Fibroblast of skin of scalp (primary cell): ENCODE results near the gene ZNF148.

ENCODE experiments used
- DNase-seq: peaks from one replicate; pipeline ENCODE4 v3.0.0-alpha.2; 2013

ZNF148 gene

DNA sequence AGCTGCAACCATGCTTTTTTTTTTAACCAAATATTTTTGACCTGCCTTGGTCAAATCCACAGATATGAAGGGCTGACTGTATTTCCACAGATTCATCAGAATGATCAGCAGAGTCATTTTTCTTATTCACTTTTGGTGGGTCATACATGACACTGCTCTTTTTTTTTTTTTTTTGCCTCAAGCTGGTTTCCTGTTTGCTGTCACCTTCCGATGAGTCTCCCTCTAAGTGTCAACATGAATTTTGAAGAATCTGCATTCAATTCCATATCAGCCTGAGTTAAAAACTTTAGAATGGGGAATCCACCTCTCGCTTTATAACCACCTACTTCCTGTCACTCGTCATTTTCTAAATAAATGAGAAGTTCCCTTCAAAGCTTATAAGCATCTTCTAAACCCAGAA, 160.4 kb downstream of the ZNF148 start:
- peak; percentile 34 for DNase-seq

DNA sequence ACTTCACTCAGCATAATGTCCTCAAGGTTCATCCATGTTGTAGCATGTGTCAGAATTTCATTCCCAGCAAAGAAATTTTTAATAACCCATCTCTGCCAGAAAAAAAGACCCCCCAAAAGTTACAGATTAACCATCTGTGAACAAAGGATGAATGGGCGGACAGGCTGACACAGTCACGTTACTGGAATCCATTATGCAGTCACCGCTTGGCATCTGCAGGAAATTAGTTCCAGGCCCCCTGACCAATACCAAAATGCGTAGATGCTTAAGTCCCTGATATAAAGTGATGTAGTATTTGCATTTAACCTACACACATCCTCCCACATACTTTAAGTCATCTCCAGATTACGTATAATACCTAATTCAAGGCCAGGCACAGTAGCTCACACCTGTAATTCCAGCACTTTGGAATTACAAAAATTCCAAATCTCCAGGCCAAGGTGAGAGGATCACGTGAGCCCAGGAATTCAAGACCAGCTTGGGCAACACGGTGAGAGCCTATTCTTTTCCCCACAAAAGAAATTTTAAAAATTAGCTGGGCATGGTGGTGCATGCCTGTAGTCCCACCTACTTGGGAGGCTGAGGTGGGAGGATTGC, 161.1 kb downstream of the ZNF148 start:
- DNase-seq: peak; percentile 87

DNA sequence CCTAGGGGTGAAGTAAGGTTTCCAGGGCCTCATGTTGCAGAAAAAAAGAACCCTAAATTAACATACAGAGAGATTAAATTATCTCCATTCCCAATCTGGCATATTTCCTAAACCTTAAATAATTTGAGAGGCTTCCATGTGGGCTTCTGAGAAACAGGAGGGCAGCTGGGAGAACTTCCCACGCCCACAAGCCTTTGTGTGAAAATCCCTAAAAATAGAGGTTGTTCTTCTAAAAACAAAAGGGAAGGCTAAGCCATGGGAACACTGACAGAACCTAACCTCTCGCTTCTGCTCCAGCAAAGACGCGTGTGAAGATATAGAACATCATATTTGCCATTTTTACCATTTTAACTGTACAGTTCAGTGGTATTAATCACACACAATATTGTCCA, 161.8 kb downstream of the ZNF148 start:
- peak; percentile 45 for DNase-seq

DNA sequence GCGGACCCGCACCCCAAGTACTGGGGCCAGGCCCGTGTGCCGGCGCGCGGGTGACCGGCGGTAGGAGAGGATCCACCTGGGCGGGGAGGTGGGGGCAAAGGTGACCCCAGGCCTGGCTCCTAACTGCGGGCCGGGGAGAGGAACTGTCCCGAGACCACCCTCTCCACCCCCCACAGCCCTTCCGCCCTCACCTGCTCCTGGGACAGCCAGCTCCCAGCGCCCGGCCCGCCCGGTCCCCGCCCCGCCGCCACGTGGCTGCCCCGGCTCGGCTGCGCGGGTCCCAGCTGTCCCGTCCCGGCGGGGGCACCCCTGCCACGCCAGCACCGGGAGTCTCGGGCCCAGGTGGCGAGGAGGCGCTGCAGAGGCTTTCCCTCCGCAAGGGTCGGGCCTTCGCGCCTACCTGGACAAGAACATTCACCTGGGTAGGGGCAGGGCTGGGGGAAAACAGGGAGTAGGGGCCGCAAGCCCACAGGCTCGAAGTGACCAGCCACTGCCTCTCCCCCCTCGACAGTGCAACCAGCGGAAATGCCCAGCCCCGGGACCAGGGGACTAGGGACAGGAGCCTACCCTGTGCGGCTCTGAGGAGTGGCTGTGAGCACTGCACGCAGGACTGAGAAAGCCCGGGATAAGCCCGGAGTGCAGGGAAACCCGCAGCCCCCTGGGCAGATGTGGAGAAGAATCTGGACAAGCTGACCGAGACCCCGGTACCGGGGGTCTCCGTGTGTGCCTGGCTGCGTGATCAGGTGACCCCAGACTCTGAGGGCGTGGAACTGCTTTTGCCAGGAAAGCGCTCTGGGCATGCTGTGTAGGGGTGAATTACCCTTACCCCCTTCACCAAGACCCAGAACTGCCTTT, 162.4 kb downstream of the ZNF148 start, which contains the start of gene SLC12A8:
TSS of gene SLC12A8 (minus strand) at position 240 of the 855 bp plus-strand sequence. CDS start 1,399 bp downstream, outside the sequence.
- DNase-seq: no peak

DNA sequence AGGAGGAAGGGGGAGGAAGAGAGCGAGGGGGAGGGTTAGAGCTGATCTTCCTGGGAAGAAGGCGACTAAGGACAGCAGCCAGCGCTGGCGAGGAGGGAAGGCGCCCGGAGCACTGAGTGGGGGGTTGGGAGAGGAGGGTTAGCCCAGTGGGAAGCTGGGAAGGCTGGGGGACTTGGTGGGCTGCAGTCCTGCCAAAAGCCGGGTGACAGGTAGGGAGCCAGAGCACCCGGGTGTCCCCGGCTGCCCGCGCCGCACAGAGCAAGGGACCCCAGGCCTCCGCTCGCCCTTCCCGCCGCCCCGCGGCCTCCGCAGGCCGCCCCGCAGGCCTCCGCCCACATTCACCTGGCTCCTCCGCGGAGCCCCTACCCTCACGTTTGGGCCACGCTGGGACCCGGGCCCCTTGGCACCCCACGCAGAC, 163.0 kb downstream of the ZNF148 start:
- DNase-seq: no peak

DNA sequence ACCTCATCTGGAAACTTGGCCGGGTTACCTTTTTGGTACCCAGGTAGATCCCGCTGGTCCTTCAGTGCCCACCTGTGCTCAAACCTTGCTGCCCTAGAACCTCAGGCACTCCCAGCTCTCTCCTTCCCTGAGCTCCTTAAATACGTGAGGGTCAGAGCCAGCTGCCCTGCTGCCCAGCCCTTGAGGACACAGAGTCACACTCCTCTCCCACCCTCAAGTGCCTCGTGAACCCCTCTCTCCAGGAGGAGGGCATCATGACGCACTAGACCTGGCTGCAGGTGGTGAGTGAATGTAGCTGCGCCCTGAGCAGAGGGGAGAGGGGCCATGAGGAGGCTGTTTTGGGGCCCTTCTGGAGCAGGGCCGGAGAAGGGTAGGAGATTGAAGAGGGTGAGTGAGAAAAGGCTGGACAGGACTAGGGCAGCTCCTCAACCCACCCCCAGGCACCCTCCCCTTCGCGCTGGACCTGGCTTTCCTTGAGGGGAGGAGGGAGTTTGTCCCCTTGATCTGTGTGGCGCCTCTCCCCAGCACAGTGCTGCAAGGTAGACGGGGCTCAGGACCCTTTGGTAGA, 163.5 kb downstream of the ZNF148 start:
- DNase-seq: no peak

DNA sequence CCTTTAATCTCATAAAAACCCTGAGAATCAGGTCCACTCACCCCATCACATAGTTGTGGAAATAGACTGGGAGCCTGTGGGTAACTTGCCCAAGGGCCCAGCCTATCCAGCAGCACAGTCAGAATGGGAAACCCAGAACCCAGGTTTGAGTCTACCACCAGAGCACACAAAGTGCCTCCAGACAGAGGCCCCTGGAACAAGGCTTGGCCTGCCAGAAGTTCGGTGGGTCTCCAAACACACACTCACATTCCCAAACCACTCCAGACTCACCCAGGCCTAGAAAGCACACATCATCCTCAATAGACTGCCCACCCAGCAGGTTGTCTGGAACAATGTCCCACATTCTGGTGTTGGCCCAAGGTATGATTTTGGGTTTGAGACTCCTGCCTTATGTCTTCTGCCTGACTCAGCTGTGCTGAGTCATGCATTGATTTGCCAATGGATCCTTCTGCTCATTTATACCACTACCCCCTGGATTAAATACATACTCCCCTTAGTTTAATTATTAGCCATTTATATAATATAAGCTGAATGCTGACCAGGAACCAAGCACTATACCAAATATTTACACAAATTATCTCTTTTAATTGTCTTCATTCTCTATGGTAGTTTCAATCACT, 167.1 kb downstream of the ZNF148 start:
- DNase-seq: no peak

DNA sequence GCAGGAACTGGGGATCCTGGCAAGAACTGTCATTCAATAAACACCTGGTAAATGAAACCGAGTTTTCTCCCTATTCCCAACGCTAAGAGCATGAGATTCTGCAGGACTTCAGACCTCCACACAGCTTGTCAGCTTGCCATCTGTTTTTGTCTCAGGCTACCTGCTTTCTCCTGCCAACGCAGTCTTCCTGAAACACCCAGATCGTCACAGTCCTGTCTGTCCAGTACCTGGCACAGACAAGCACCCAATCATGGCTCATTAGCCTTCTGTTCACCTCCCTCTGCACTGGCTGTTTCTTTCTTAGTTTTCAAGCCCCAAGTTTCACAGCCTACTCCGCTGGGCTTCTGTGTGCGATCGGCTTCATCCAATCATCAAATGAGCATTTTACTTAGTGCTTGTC, 167.6 kb downstream of the ZNF148 start:
- no peak for DNase-seq

DNA sequence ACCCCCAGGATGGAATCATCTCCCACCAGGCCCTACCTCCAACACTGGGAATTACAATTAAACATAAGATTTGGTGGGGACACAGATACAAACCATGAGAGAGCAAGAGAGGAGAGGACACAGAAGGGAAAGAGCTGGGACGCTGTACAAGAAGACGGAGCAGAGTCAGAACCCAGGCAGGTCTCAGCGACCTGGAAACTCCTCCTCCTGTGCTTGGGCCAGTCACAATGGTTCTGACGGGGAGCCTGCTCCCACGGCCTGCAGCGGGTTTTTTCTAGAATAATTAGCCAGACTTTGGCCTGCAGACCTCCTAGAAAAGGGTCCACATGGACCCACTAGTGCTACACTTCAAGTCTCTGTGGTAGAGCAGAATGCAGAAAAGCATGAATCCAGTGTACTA, 168.2 kb downstream of the ZNF148 start:
- no peak for DNase-seq

DNA sequence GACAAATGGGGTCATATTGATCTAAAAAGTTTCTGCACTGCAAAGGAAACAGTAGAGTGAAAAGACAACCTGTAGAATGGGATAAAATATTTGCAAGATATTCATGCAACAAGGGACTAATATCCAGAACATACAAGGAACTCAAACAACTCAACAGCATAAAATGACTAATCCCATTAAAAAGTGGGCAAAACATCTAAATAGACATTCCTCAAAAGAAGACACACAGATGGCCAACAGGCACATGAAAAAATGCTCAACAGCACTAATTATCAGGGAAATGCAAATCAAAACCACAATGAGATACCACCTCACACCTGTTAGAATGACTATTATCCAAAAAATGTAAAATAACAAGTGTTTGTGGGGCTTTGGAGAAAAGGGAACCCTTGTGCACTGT, 171.4 kb downstream of the ZNF148 start:
- DNase-seq: no peak

DNA sequence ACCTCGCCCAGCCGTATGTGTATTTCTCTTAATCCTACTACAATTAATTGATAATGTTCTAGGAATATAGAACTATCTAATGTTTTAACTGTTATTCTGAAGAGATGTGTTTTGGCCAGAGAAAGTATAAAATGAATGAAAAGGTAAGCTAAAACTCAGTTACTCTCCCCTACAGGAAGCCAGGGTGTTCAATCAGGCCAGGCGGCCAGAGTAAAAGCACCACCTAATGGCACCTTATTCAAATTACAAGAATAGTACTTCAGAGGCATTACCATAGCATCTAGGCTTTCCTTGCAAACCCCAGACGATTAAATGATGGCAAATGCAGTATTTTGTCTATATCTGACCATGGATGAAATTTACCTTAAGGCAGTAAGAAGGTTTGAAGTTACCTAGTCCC, 172.9 kb downstream of the ZNF148 start:
- no peak for DNase-seq

DNA sequence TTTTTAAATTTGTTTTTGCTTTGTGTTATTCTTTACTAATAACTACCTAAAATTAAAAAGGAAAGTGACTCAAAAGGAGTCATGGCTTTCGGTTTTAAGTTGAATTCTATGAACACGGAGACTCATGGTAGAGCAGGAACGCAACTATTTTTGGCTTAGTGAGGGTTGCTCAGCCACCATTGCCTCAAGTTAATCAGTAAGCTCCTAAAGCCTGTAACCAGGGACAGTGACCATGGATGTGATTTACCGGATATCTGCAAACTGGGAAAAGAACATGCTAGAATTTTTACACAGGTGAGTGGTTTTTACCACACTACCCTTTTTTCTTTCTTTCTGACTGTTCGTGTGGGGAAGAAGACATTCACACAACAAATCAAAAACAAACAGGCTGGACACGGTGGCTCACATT, 174.4 kb downstream of the ZNF148 start:
- DNase-seq: no peak

DNA sequence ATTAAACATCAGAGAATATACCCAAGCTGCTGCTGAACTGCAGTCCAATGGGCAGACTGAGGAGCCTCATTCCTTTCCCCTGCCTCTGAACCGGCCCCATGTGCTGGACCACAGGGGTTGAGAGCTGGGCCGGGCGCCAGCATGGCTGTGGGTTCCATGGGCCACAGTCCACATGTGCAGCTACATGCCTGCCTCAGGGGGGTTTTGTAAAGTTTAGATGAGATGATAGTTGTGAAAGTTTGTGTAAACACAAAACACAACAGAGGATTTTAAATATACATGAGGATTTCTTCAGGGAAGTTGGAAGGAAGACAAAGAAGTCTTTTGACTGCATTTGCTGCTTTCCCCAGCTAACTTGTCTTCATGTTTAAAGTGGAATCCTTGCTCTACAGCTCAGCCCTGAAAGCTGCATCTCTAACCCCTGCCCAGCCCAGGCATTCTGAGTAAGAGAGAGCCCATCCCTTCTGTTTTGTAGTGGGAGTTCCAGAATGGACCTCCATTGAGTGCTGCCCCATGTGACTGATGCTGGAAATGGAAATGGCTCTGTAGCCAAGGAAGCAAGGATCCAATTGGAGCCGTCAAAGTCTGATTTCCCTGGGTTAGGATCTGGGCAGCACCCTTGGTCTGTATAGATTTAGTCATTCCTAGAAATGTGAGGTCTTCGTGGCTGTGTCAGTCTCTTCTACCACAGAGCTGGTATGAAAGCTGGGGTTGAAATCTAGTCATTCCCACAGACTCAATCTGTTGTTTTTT, 180.1 kb downstream of the ZNF148 start:
- peak; percentile 93 for DNase-seq

DNA sequence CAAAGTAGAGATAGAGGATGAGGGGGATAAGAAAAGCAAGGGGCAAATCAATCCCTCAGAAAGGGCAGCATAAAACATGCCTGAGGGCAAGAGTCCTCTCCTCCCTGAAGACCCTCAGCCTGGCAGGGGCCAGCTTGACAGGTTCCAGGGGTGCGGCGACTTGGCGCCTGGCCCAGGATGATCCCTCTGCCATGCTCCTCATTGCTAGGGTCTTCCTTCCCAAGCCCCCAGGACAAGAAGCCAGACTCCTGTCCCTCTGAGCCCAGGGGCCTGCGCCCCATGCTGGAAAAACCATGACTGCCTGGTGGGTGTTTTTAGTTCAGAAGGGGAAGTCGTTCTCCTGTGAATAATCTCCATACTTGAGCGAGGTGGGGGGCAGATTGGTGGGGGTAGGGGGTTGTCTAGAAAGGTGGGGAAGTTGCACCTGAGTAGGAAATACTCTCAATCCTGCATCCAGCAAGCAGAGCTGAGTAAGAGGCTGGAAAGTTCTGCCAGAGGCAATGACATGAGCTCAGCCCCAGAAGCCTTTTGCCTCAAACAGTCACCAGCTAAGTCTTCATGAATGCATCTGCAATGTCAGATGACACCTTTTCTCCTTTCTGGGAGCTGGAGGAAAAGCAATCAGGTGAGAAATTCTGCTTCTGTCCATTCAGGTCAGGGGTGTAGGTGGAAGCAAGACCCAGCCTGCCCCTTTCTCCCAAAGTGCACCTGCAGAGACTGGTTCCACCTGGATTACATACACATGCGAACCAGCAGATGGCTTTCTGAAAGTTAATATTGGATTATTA, 180.9 kb downstream of the ZNF148 start:
- DNase-seq: no peak

DNA sequence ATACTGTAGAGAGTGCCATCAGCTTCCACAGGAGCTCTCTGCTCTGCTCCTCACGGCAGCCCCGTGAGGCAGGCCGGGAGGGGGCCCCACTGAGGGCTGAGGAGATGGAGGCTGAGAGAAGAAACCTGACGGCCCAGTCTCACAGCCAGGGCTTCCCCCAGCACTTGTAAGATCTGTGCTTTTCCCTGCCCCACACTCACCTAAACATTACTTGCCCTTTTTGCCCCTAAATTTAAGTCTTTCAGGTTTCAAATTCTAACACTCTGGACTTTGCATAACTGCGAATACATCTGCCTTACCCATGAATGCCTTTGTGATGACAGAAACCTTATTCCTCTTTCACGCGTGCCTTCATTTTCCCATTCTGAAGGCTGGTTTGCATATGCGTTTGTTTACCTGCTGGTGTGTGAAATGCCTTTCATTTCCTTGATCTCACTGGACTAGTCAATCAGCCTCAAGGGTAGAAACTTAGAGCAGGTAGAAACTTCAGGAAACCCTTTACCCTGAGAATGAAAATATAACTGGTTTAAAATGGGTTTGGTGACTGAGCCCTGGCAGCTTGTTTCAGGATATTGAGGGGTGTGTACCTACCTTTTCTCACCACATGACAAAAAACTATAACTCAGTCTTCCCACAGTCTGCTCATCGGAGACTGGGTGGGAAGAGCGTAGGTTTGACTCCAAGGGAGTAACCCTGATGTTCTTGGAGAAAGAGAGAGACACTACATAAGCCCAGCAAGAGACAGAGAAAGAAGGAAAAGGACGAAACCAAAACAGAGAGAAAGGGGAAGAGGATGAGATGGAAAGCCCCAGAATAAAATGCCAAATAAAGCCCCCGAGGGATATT, 182.7 kb downstream of the ZNF148 start:
- DNase-seq: no peak

DNA sequence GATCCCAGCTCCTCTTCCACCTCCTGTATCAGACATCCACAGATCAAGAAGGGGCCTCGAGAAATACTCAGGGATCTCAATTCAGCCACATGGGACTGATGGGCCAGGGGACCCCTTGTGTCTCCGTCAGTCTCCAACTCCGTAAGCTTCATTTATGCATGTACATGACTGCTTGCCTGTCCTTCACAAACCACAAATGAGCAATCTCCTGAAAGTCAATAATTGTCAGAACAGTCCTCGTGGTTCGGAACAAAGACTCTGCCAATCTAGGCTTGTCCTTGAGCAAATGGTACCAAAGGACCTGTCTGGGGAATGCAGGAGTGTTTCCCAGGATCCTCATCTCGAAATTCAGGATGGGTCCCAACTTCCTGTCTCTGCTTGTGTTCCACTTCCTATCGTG, 183.4 kb downstream of the ZNF148 start:
- DNase-seq: no peak

DNA sequence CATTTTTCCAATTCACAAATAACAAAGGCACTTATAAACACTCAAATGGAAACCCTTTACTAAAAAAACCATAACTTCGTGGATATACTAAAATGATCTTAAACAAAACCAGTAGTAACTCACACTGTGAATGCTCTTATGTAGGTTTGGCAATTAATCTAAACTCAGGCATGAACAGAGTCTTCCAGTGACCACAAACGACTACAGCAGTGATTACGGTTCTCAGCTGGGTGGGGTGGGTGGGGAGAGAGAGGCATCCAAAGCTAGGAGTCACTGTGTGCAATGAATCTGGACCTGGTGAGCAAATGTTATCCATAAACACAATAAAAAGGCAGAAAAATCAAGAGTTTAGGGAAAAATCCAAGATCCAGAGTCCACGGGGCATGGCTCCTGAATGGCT, 183.9 kb downstream of the ZNF148 start:
- peak; percentile 44 for DNase-seq

DNA sequence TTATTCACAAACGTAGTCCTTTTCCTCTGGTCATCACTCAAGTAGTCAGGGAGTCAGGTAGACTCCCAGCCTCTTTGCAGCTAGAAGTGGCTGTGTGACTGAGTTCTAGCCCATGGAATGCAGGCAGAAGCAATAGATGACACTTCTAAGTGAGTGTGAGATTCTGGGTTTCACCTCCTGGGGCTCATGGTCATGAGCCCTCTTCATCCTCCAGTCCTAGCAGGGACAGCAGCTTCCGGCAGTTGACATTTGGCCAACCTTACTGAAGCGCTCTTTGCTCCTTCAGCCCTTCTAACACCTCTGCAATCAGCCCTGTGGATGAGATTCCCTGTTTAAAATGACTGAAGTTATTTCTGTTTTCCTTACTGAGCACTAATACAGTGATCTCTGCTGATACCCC, 184.3 kb downstream of the ZNF148 start:
- DNase-seq: no peak

DNA sequence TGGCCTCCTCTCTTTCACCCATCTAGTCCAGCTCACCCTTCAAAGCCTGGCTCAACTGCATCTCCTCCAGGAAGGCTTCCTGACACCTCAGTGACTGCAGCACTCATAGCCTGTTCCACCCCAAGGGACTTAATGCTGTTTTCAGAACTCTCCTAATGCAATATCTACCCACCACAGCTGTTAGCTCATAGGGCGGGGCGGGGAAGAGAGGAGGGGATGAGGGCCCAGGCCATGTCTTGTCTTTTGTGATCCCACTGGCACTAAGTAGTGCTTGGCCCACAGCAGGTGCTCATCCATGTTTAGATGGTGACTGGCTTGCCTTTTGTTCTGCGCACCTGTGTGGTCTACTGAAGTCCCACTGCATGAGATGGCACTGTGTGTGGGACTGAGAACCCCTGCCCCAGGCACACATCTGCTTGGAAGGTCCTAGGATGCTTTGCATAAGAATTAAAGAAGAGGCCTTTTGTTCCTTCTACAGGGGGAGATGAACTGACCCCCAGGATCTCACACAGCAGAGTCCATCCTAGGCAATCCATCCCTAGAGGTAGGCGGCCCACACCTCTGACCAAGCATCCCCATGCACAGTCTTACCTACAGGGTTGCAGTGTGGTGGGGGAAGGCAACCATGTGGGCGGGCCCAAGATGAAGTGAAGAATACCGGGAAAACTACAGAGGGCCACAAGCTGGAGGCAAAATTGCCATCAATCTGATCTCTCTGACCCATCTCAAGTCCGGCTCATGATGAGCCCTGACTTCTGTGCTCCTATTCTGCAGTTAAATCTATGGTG, 185.6 kb downstream of the ZNF148 start:
- DNase-seq: no peak

DNA sequence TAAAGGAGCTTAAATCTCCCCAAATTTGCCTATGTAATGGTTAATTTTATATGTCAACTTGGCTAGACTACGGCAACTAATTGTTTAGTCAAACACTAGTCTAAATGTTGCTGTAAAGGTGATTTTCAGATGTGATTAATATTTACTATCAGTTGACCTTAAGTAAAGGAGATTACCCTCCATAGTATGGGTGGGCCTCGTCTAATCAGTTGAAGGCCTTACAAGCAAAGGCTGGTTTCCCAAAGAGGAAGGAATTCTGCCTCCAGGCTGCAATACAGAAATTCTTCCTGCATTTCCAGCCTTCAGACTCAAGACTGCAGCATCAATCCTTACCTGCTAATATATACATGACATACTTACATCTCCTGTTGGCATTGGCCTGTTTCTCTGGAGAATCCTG, 186.2 kb downstream of the ZNF148 start:
- DNase-seq: no peak
